Mammary epithelial cell (primary cell): Measurements from ENCODE around the gene ALG3.

Experiments
- EZH2 ChIP-seq: IDR thresholded peaks from 2 replicates; pipeline ENCODE4 v1.6.1; 2012; ENCODE audit warnings: low read length, inconsistent platforms, borderline replicate concordance
- TF ChIP-seq, protein P1 (sequence below), 2 donors: IDR thresholded peaks in 1 of 2; conservative IDR thresholded peaks in 1 of 2; 2 replicates each; pipeline ENCODE4 v1.5.1; 2011 to 2012; ENCODE audit warnings: inconsistent platforms in 2 of 2, low read length in 2 of 2, mild to moderate bottlenecking in 2 of 2, control low read depth in 1 of 2, low read depth in 1 of 2; ENCODE audit not compliant: insufficient read depth in 1 of 2; ENCODE audit errors: extremely low read depth in 1 of 2

DNA sequence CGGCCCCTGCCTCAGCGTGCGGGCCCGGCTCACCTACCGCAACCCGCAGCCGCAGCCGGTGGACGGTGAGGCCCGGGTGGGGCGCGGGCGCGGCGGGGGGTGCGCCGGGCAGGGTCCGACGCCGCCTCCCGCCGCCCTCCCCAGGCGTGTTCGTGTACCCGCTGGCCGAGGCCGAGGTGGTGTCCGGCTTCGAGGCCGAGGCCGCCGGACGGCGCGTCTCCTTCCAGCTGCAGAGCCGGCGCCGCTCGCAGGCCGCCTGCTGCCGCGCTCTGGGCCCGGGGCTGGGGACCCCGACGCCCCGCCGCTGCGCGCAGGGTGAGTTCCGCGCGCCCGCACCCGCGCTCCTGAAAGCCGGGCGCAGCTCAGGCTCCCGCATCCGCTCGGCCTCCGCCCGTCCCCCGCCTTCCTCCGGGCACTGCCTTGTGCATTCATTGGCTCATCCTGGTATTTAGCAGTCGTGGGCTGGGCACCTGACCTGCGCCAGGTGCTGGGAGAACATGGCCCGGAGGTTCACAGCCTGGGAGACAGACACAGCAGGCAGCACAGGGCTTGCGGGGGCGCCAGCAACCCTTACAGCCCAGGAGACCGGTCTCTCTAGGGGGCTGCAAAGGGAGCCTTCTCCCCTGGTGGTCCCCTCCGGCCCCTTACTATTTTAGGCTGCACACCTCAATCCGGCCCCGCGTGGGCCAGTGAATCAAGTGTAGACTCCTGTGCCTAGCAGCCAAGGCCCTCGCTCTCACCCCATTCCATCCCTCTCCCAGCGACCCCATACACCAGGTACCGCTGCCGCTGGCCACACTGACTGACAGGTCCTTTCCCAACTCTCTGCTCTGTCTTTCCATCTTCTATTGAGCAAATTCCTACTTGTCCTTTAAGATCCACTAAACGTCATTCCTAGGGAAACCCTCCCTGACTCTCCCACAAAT lies 17.9 kb downstream of the ALG3 start:
- TF ChIP-seq, protein P1, sequence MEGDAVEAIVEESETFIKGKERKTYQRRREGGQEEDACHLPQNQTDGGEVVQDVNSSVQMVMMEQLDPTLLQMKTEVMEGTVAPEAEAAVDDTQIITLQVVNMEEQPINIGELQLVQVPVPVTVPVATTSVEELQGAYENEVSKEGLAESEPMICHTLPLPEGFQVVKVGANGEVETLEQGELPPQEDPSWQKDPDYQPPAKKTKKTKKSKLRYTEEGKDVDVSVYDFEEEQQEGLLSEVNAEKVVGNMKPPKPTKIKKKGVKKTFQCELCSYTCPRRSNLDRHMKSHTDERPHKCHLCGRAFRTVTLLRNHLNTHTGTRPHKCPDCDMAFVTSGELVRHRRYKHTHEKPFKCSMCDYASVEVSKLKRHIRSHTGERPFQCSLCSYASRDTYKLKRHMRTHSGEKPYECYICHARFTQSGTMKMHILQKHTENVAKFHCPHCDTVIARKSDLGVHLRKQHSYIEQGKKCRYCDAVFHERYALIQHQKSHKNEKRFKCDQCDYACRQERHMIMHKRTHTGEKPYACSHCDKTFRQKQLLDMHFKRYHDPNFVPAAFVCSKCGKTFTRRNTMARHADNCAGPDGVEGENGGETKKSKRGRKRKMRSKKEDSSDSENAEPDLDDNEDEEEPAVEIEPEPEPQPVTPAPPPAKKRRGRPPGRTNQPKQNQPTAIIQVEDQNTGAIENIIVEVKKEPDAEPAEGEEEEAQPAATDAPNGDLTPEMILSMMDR (conservative IDR thresholded peaks at IDR 0.05 in 1 of 2, IDR thresholded peaks at IDR 0.05 in 1 of 2; ENCODE audit: extremely low read depth in 1 of 2, insufficient read depth in 1 of 2, low read depth in 1 of 2, low read length in 2 of 2) = no peak
- TF ChIP-seq EZH2 = peak; percentile 18
